ENCODE data around the gene RELB. TPM values are rescaled to one million over a fixed set of nuclear protein-coding genes. Genes with fewer than 3 reads are reported as not detected.

RELB gene
- total RNA-seq, result 6.8 and 12.4 TPM in 2 replicates

GRCh38 chr19:45001087-45001739, at the start of gene RELB:
Gene RELB, plus strand, starts transcription at chr19:45001464. Its CDS starts 116 bp downstream, at chr19:45001580.

GRCh38 chr19:44954649-44955504, 46.4 kb upstream of the RELB start, which contains the start of gene CLPTM1:
Gene CLPTM1, plus strand, starts transcription at chr19:44955380. Its CDS starts 16 bp downstream, at chr19:44955396.

GRCh38 chr19:45038931-45039893, 37.9 kb downstream of the RELB start, which contains the start of gene CLASRP:
Gene CLASRP, plus strand, starts transcription at chr19:45039045. Its CDS starts 1,168 bp downstream, at chr19:45040213.

GRCh38 chr19:45076029-45076850, 75.0 kb downstream of the RELB start, which contains the start of gene ZNF296:
Gene ZNF296, minus strand, starts transcription at chr19:45076478. Its CDS starts 105 bp downstream, at chr19:45076373.

GRCh38 chr19:45079063-45079910, 78.0 kb downstream of the RELB start, which contains the start of gene GEMIN7:
Gene GEMIN7, plus strand, starts transcription at chr19:45079260. Its CDS starts 10,855 bp downstream, at chr19:45090115.

Other genes with a start within 250 kb of the RELB start
- gene CBLC, start 223.6 kb upstream of the RELB start, total RNA-seq, result not detected in 2 replicates
- 14.3 and 15.0 TPM in 2 replicates for gene BCAM, start 192.4 kb upstream of the RELB start, total RNA-seq
- gene NECTIN2, start 155.2 kb upstream of the RELB start, total RNA-seq, result 63.9 and 70.1 TPM in 2 replicates
- 43.9 and 47.5 TPM in 2 replicates for gene TOMM40, start 110.2 kb upstream of the RELB start, total RNA-seq
- gene APOE, start 95.7 kb upstream of the RELB start, total RNA-seq, result 11,373 and 11,693 TPM in 2 replicates
- 182 and 266 TPM in 2 replicates for gene APOC1, start 86.9 kb upstream of the RELB start, total RNA-seq
- gene APOC4, start 59.2 kb upstream of the RELB start, total RNA-seq, result not detected in 2 replicates
- not detected in 2 replicates for gene APOC2, start 55.4 kb upstream of the RELB start, total RNA-seq
- gene CLPTM1, start 46.1 kb upstream of the RELB start, total RNA-seq, result 69.0 and 85.2 TPM in 2 replicates
- gene CLASRP, start 37.6 kb downstream of the RELB start, total RNA-seq, result 27.3 and 51.9 TPM in 2 replicates
- gene ZNF296, start 75.0 kb downstream of the RELB start, total RNA-seq, result not detected in 2 replicates
- gene GEMIN7, start 77.8 kb downstream of the RELB start, total RNA-seq, result 8.2 and 18.2 TPM in 2 replicates
- 21.3 and 26.5 TPM in 2 replicates for gene PPP1R37, start 91.7 kb downstream of the RELB start, total RNA-seq
- not detected in 2 replicates for gene NKPD1, start 159.5 kb downstream of the RELB start, total RNA-seq
- 19.2 and 35.8 TPM in 2 replicates for gene TRAPPC6A, start 176.8 kb downstream of the RELB start, total RNA-seq
- 18.3 and 19.5 TPM in 2 replicates for gene BLOC1S3, start 177.3 kb downstream of the RELB start, total RNA-seq
- gene EXOC3L2, start 243.9 kb downstream of the RELB start, total RNA-seq, result not detected in 2 replicates
- 19.5 and 26.4 TPM in 2 replicates for gene MARK4, start 249.8 kb downstream of the RELB start, total RNA-seq